ENCODE results near the gene RFPL4A.
"Not testable (repeated sequence)": the region's sequence is repeated elsewhere in the genome, so short reads cannot be mapped to it uniquely, and the experiment has no call there.

Gene RFPL4A

DNA sequence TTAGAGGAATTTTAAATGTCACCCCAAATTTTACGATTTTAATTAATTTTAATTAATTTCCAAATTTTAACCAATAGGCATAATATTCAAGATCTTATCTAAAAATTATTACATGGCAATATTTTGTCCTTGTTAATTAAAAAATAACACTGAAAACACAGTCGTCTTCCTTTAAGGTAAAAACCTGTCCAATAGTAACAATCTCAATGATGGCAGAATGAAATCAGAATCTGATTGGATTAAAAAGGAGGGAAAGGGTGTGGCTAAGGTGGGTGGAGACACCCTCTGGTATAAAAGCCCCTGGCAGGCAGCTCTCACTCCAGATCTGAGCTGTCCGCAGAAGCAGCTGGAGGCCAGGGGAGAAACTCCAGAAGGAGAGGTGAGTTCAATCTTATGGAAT, at the start of gene RFPL4A:
Gene RFPL4A (plus strand): TSS at position 301 of the 400 bp plus-strand sequence. CDS start 2,704 bp downstream, outside the sequence.
- not testable (repeated sequence) for H3K27me3 ChIP-seq (ENCODE audit: control insufficient read depth in 1 of 2, insufficient read depth in 2 of 2, low read length in 2 of 2); H3K27ac ChIP-seq (ENCODE audit: low read length); H3K4me3 ChIP-seq (ENCODE audit: low read length in 2 of 2); H3K4me1 ChIP-seq (ENCODE audit: control insufficient read depth, insufficient read depth, low read length); H3K36me3 ChIP-seq (ENCODE audit: control insufficient read depth in 2 of 2, insufficient read depth in 2 of 2, low read length in 2 of 2); H3K9me3 ChIP-seq (ENCODE audit: control insufficient read depth in 2 of 2, low read length in 2 of 2); H3K9ac ChIP-seq (ENCODE audit: low read length in 2 of 2)

DNA sequence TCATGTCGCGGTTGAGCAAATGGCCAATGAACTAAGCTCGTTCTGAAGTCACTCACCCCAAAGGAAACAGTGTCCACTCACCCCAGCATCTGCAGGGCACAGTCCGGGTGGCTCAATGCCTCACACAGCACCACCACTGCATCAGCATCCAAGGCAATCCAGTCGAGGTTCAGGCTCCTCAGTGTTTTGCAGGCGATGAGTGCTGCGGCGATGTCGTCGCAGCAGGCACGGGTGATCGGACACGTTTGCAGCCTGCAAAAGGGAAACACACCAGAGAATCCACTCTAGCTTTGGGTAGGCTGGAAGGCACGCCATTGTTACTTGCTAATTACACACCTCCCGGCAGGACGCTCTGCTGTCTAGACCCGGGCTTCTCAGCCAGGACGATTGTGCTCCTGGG, 47.2 kb upstream of the RFPL4A start:
- no peak overlapping the region for H3K4me3 ChIP-seq (ENCODE audit: low read length in 2 of 2)
- H3K9ac ChIP-seq (ENCODE audit: low read length in 2 of 2), result no peak overlapping the region
- H3K9me3 ChIP-seq (ENCODE audit: control insufficient read depth in 2 of 2, low read length in 2 of 2), result no peaks in the 10 kb centered on the region
- H3K27me3 ChIP-seq (ENCODE audit: control insufficient read depth in 1 of 2, insufficient read depth in 2 of 2, low read length in 2 of 2), result peaks cover 3 to 4% of the 10 kb centered on the region in 2 donors
- H3K36me3 ChIP-seq (ENCODE audit: control insufficient read depth in 2 of 2, insufficient read depth in 2 of 2, low read length in 2 of 2), result no peaks in the 10 kb centered on the region
- no peak overlapping the region for H3K27ac ChIP-seq (ENCODE audit: low read length)
- H3K4me1 ChIP-seq (ENCODE audit: control insufficient read depth, insufficient read depth, low read length), result no peaks in the 10 kb centered on the region

GRCh38 chr19:55712804-55713631, 45.9 kb upstream of the RFPL4A start:
- H3K4me3 ChIP-seq (ENCODE audit: low read length in 2 of 2), result no peak overlapping the region
- H3K36me3 ChIP-seq (ENCODE audit: control insufficient read depth in 2 of 2, insufficient read depth in 2 of 2, low read length in 2 of 2), result no peaks in the 10 kb centered on the region
- H3K27me3 ChIP-seq (ENCODE audit: control insufficient read depth in 1 of 2, insufficient read depth in 2 of 2, low read length in 2 of 2), result peaks cover 5 to 13% of the 10 kb centered on the region in 2 donors
- H3K9ac ChIP-seq (ENCODE audit: low read length in 2 of 2), result no peak overlapping the region
- no peaks in the 10 kb centered on the region for H3K9me3 ChIP-seq (ENCODE audit: control insufficient read depth in 2 of 2, low read length in 2 of 2)
- H3K4me1 ChIP-seq (ENCODE audit: control insufficient read depth, insufficient read depth, low read length), result no peaks in the 10 kb centered on the region
- H3K27ac ChIP-seq (ENCODE audit: low read length), result no peak overlapping the region

- Histone ChIP-seq H3K27me3 (ENCODE audit: control insufficient read depth in 1 of 2, insufficient read depth in 2 of 2, low read length in 2 of 2) (peaks cover 15 to 26% of the 10 kb centered on the region in 2 donors), H3K4me3 (ENCODE audit: low read length in 2 of 2) (no peak overlapping the region), H3K36me3 (ENCODE audit: control insufficient read depth in 2 of 2, insufficient read depth in 2 of 2, low read length in 2 of 2) (no peaks in the 10 kb centered on the region), H3K4me1 (ENCODE audit: control insufficient read depth, insufficient read depth, low read length) (no peaks in the 10 kb centered on the region), H3K9ac (ENCODE audit: low read length in 2 of 2) (no peak overlapping the region), H3K9me3 (ENCODE audit: control insufficient read depth in 2 of 2, low read length in 2 of 2) (peaks cover 0 to 5% of the 10 kb centered on the region in 2 donors), H3K27ac (ENCODE audit: low read length) (no peak overlapping the region)
These were observed 42.4 kb upstream of the RFPL4A start for GRCh38 chr19:55716531-55716930.

DNA sequence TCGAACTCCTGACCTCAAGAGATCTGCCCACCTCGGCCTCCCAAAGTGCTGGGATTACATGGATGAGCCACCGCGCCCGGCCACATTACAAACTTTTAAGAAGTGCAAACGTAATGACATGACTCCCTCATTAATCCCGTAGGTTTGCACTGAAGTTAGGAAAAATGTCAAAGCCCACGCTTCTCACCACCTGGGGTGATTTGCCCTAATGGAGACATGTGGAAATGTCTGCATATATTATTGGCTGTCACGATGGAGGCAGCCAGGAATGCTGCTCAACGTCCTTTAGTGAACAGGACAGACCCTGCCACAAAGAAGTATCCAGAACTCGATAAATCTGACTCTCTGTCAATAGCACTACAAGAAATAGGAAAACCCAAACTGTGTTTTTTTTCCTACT, 41.6 kb upstream of the RFPL4A start:
- Histone ChIP-seq H3K9ac (ENCODE audit: low read length in 2 of 2) (no peak overlapping the region), H3K27ac (ENCODE audit: low read length) (no peak overlapping the region), H3K4me3 (ENCODE audit: low read length in 2 of 2) (no peak overlapping the region), H3K4me1 (ENCODE audit: control insufficient read depth, insufficient read depth, low read length) (no peaks in the 10 kb centered on the region), H3K27me3 (ENCODE audit: control insufficient read depth in 1 of 2, insufficient read depth in 2 of 2, low read length in 2 of 2) (peaks cover 15 to 26% of the 10 kb centered on the region in 2 donors), H3K36me3 (ENCODE audit: control insufficient read depth in 2 of 2, insufficient read depth in 2 of 2, low read length in 2 of 2) (no peaks in the 10 kb centered on the region), H3K9me3 (ENCODE audit: control insufficient read depth in 2 of 2, low read length in 2 of 2) (peaks cover 3 to 5% of the 10 kb centered on the region in 2 donors)

- not testable (repeated sequence) for H3K9ac ChIP-seq (ENCODE audit: low read length in 2 of 2); H3K27ac ChIP-seq (ENCODE audit: low read length); H3K9me3 ChIP-seq (ENCODE audit: control insufficient read depth in 2 of 2, low read length in 2 of 2); H3K4me3 ChIP-seq (ENCODE audit: low read length in 2 of 2); H3K4me1 ChIP-seq (ENCODE audit: control insufficient read depth, insufficient read depth, low read length); H3K36me3 ChIP-seq (ENCODE audit: control insufficient read depth in 2 of 2, insufficient read depth in 2 of 2, low read length in 2 of 2)
- peaks cover 15 to 26% of the 10 kb centered on the region in 2 donors for H3K27me3 ChIP-seq (ENCODE audit: control insufficient read depth in 1 of 2, insufficient read depth in 2 of 2, low read length in 2 of 2)
These were observed 40.8 kb upstream of the RFPL4A start for GRCh38 chr19:55717879-55718711.

- Histone ChIP-seq H3K9me3 (ENCODE audit: control insufficient read depth in 2 of 2, low read length in 2 of 2) (peaks cover 5 to 7% of the 10 kb centered on the region in 2 donors), H3K4me1 (ENCODE audit: control insufficient read depth, insufficient read depth, low read length) (no peaks in the 10 kb centered on the region), H3K27ac (ENCODE audit: low read length) (no peak overlapping the region), H3K9ac (ENCODE audit: low read length in 2 of 2) (no peak overlapping the region), H3K36me3 (ENCODE audit: control insufficient read depth in 2 of 2, insufficient read depth in 2 of 2, low read length in 2 of 2) (no peaks in the 10 kb centered on the region), H3K4me3 (ENCODE audit: low read length in 2 of 2) (no peak overlapping the region), H3K27me3 (ENCODE audit: control insufficient read depth in 1 of 2, insufficient read depth in 2 of 2, low read length in 2 of 2) (peaks cover 15 to 26% of the 10 kb centered on the region in 2 donors)
These were observed 38.6 kb upstream of the RFPL4A start for GRCh38 chr19:55720214-55720746.

- no peak overlapping the region for H3K27ac ChIP-seq (ENCODE audit: low read length)
- H3K4me1 ChIP-seq (ENCODE audit: control insufficient read depth, insufficient read depth, low read length), result no peaks in the 10 kb centered on the region
- H3K27me3 ChIP-seq (ENCODE audit: control insufficient read depth in 1 of 2, insufficient read depth in 2 of 2, low read length in 2 of 2), result peaks cover 15 to 26% of the 10 kb centered on the region in 2 donors
- H3K9me3 ChIP-seq (ENCODE audit: control insufficient read depth in 2 of 2, low read length in 2 of 2), result peaks cover 5 to 7% of the 10 kb centered on the region in 2 donors
- no peaks in the 10 kb centered on the region for H3K36me3 ChIP-seq (ENCODE audit: control insufficient read depth in 2 of 2, insufficient read depth in 2 of 2, low read length in 2 of 2)
- no peak overlapping the region for H3K4me3 ChIP-seq (ENCODE audit: low read length in 2 of 2)
- H3K9ac ChIP-seq (ENCODE audit: low read length in 2 of 2), result no peak overlapping the region
These were observed 38.1 kb upstream of the RFPL4A start for GRCh38 chr19:55720801-55721200.

- peaks cover 5 to 7% of the 10 kb centered on the region in 2 donors for H3K9me3 ChIP-seq (ENCODE audit: control insufficient read depth in 2 of 2, low read length in 2 of 2)
- no peak overlapping the region for H3K4me3 ChIP-seq (ENCODE audit: low read length in 2 of 2)
- no peak overlapping the region for H3K9ac ChIP-seq (ENCODE audit: low read length in 2 of 2)
- H3K36me3 ChIP-seq (ENCODE audit: control insufficient read depth in 2 of 2, insufficient read depth in 2 of 2, low read length in 2 of 2), result no peaks in the 10 kb centered on the region
- H3K4me1 ChIP-seq (ENCODE audit: control insufficient read depth, insufficient read depth, low read length), result no peaks in the 10 kb centered on the region
- H3K27me3 ChIP-seq (ENCODE audit: control insufficient read depth in 1 of 2, insufficient read depth in 2 of 2, low read length in 2 of 2), result peaks cover 8 to 13% of the 10 kb centered on the region in 2 donors
- H3K27ac ChIP-seq (ENCODE audit: low read length), result no peak overlapping the region
These were observed 35.4 kb upstream of the RFPL4A start for GRCh38 chr19:55723491-55723890.

DNA sequence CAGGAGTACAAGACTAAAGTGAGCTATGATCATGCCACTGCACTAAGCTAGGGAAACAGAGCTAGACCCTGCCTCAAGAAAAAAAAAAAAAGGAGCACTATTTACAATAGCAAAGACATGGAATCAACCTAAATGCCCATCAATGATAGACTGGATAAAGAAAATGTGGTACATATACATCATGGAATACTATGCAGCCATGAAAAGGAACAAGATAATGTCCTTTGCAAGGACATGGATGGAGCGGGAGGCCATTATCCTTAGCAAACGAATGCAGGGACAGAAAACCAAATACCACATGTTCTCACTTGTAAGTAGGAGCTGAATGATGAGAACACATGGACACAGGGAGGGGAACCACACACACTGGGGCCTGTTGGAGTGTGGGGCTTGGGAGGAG, 28.5 kb upstream of the RFPL4A start:
- H3K4me3 ChIP-seq (ENCODE audit: low read length in 2 of 2); H3K27ac ChIP-seq (ENCODE audit: low read length); H3K4me1 ChIP-seq (ENCODE audit: control insufficient read depth, insufficient read depth, low read length); H3K27me3 ChIP-seq (ENCODE audit: control insufficient read depth in 1 of 2, insufficient read depth in 2 of 2, low read length in 2 of 2); H3K9ac ChIP-seq (ENCODE audit: low read length in 2 of 2); H3K9me3 ChIP-seq (ENCODE audit: control insufficient read depth in 2 of 2, low read length in 2 of 2); H3K36me3 ChIP-seq (ENCODE audit: control insufficient read depth in 2 of 2, insufficient read depth in 2 of 2, low read length in 2 of 2): not testable (repeated sequence)

Measured in stomach smooth muscle (tissue), 2 donors.